Stimulated activated naive B cell treated with anti-CD40 and anti-IgM and Interleukin-4, amounts not matched to agents 10 μg/mL and 1 μg/mL and 100 μg/mL, for 72 hours (primary cell): ENCODE measurements around the gene ZNF384.
A peak's percentile ranks its signal among the peaks of the same experiment; 100 is the strongest.

Experiments
- ATAC-seq, 2 donors: fragments of 150-1000 bp; cut with Tn5 transposase; replicated peaks; 2 replicates each; pipeline ENCODE4 v1.10.0; 2021; ENCODE audit warnings: moderate library complexity in 1 of 2
- DNase-seq: peaks from one replicate; pipeline ENCODE4 v3.0.0; 2021
- H3K27ac Mint-ChIP-seq: one replicate; pipeline ENCODE4 v1.8.0; 2022; ENCODE audit warnings: mild to moderate bottlenecking, mixed read lengths
- H3K27me3 Mint-ChIP-seq, 2 donors: one replicate each; pipeline ENCODE4 v1.8.0; 2022; ENCODE audit warnings: mixed read lengths in 2 of 2
- H3K36me3 Mint-ChIP-seq, 2 donors: one replicate each; pipeline ENCODE4 v1.8.0; 2022; ENCODE audit warnings: mixed read lengths in 2 of 2, mild to moderate bottlenecking in 1 of 2
- H3K4me1 Mint-ChIP-seq, 2 donors: one replicate each; pipeline ENCODE4 v1.8.0; 2022; ENCODE audit warnings: mixed read lengths in 2 of 2, mild to moderate bottlenecking in 1 of 2
- H3K4me3 Mint-ChIP-seq, 2 donors: one replicate each; pipeline ENCODE4 v1.8.0; 2022; ENCODE audit warnings: mild to moderate bottlenecking in 2 of 2, mixed read lengths in 2 of 2, moderate library complexity in 1 of 2
- H3K9me3 Mint-ChIP-seq, 2 donors: one replicate each; pipeline ENCODE4 v1.8.0; 2022; ENCODE audit warnings: mixed read lengths in 2 of 2, mild to moderate bottlenecking in 1 of 2

The ZNF384 gene

GRCh38 chr12:6653987-6654386 is 35.2 kb downstream of the ZNF384 start:
- Mint-ChIP-seq H3K9me3 (no peaks in the 10 kb centered on the region), H3K36me3 (peaks cover 38 to 48% of the 10 kb centered on the region in 2 donors), H3K4me3 (no peak overlapping the region)

GRCh38 chr12:6653342-6653741 is 35.8 kb downstream of the ZNF384 start:
- Mint-ChIP-seq H3K4me3 (no peak overlapping the region), H3K27me3 (no peaks in the 10 kb centered on the region), H3K9me3 (no peaks in the 10 kb centered on the region)

More at GRCh38 chr12:6653987-6654386, 35.2 kb downstream of the ZNF384 start:
- peaks cover 11 to 17% of the 10 kb centered on the region in 2 donors for H3K4me1 Mint-ChIP-seq
- DNase-seq: no peak
- H3K27me3 Mint-ChIP-seq: no peaks in the 10 kb centered on the region
- H3K27ac Mint-ChIP-seq: no peak overlapping the region
- ATAC-seq: no peak

GRCh38 chr12:6652391-6652790 is 36.8 kb downstream of the ZNF384 start:
- peaks cover 38 to 42% of the 10 kb centered on the region in 2 donors for H3K36me3 Mint-ChIP-seq
- H3K27me3 Mint-ChIP-seq: no peaks in the 10 kb centered on the region
- H3K9me3 Mint-ChIP-seq: no peaks in the 10 kb centered on the region
- DNase-seq: no peak
- no peak for ATAC-seq
- H3K4me3 Mint-ChIP-seq: no peak overlapping the region
- peaks cover 5 to 16% of the 10 kb centered on the region in 2 donors for H3K4me1 Mint-ChIP-seq
- H3K27ac Mint-ChIP-seq: no peak overlapping the region

More at GRCh38 chr12:6653342-6653741, 35.8 kb downstream of the ZNF384 start:
- DNase-seq: no peak
- no peak for ATAC-seq
- Mint-ChIP-seq H3K4me1 (peaks cover 7 to 11% of the 10 kb centered on the region in 2 donors), H3K27ac (no peak overlapping the region), H3K36me3 (peaks cover 35 to 42% of the 10 kb centered on the region in 2 donors)

- no peak overlapping the region for H3K27ac Mint-ChIP-seq
- peaks cover 40 to 46% of the 10 kb centered on the region in 2 donors for H3K36me3 Mint-ChIP-seq
- no peaks in the 10 kb centered on the region for H3K9me3 Mint-ChIP-seq
- peaks cover 13 to 22% of the 10 kb centered on the region in 2 donors for H3K4me1 Mint-ChIP-seq
- no peak for DNase-seq
- H3K4me3 Mint-ChIP-seq: no peak overlapping the region
- ATAC-seq: no peak
- no peaks in the 10 kb centered on the region for H3K27me3 Mint-ChIP-seq
Observed at GRCh38 chr12:6650832-6651231, 38.3 kb downstream of the ZNF384 start.

GRCh38 chr12:6647083-6647604 is 42.0 kb downstream of the ZNF384 start, which contains the start of gene ACRBP:
Gene ACRBP (minus strand): TSS chr12:6647432. CDS start chr12:6647366, 66 bp downstream.
- peaks cover 29 to 36% of the 10 kb centered on the region in 2 donors for H3K36me3 Mint-ChIP-seq
- peak within 1 kb of the TSS; percentile 85 to 91 for H3K4me3 Mint-ChIP-seq
- ATAC-seq (peak; percentile 51 to 72), DNase-seq (peak; percentile 58)
- H3K27ac Mint-ChIP-seq: peak within 1 kb of the TSS; percentile 94
- peaks cover 32 to 43% of the 10 kb centered on the region in 2 donors for H3K4me1 Mint-ChIP-seq
- peaks cover 2 to 3% of the 10 kb centered on the region in 2 donors for H3K9me3 Mint-ChIP-seq
- no peaks in the 10 kb centered on the region for H3K27me3 Mint-ChIP-seq

- peaks cover 2 to 3% of the 10 kb centered on the region in 2 donors for H3K9me3 Mint-ChIP-seq
- peak overlapping the region; percentile 94 for H3K27ac Mint-ChIP-seq
- H3K4me1 Mint-ChIP-seq: peaks cover 32 to 43% of the 10 kb centered on the region in 2 donors
- H3K36me3 Mint-ChIP-seq: peaks cover 27 to 33% of the 10 kb centered on the region in 2 donors
- H3K27me3 Mint-ChIP-seq: no peaks in the 10 kb centered on the region
- DNase-seq (no peak), ATAC-seq (no peak)
- peak overlapping the region; percentile 85 to 91 for H3K4me3 Mint-ChIP-seq
Observed at GRCh38 chr12:6646276-6647082, 42.7 kb downstream of the ZNF384 start.

- peaks cover 17 to 23% of the 10 kb centered on the region in 2 donors for H3K36me3 Mint-ChIP-seq
- H3K27me3 Mint-ChIP-seq: no peaks in the 10 kb centered on the region
- H3K9me3 Mint-ChIP-seq: peaks cover 2 to 3% of the 10 kb centered on the region in 2 donors
- peaks cover 35 to 43% of the 10 kb centered on the region in 2 donors for H3K4me1 Mint-ChIP-seq
- H3K4me3 Mint-ChIP-seq: peak overlapping the region; percentile 79
- no peak for ATAC-seq
- DNase-seq: no peak
- peak overlapping the region; percentile 87 for H3K27ac Mint-ChIP-seq
Observed at GRCh38 chr12:6644903-6645302, 44.3 kb downstream of the ZNF384 start.

- H3K27ac Mint-ChIP-seq: peak overlapping the region; percentile 87
- peak overlapping the region; percentile 79 for H3K4me3 Mint-ChIP-seq
- H3K4me1 Mint-ChIP-seq: peaks cover 39 to 48% of the 10 kb centered on the region in 2 donors
- peaks cover 14 to 23% of the 10 kb centered on the region in 2 donors for H3K36me3 Mint-ChIP-seq
- H3K27me3 Mint-ChIP-seq: no peaks in the 10 kb centered on the region
- ATAC-seq: peak; percentile 83 to 84
- no peak for DNase-seq
- peaks cover 2 to 3% of the 10 kb centered on the region in 2 donors for H3K9me3 Mint-ChIP-seq
Observed at GRCh38 chr12:6644257-6644596, 44.9 kb downstream of the ZNF384 start.

GRCh38 chr12:6643569-6644256 is 45.5 kb downstream of the ZNF384 start:
- Mint-ChIP-seq H3K9me3 (peaks cover 2 to 3% of the 10 kb centered on the region in 2 donors), H3K4me3 (peak overlapping the region; percentile 79), H3K27me3 (no peaks in the 10 kb centered on the region), H3K27ac (peak overlapping the region; percentile 87), H3K36me3 (peaks cover 14 to 23% of the 10 kb centered on the region in 2 donors), H3K4me1 (peaks cover 44 to 53% of the 10 kb centered on the region in 2 donors)
- ATAC-seq (peak; percentile 65 to 70), DNase-seq (no peak)

GRCh38 chr12:6641131-6641530 is 48.0 kb downstream of the ZNF384 start:
- Mint-ChIP-seq H3K4me3 (no peak overlapping the region), H3K36me3 (peaks cover 4 to 7% of the 10 kb centered on the region in 2 donors), H3K27me3 (no peaks in the 10 kb centered on the region), H3K4me1 (peaks cover 52 to 55% of the 10 kb centered on the region in 2 donors), H3K9me3 (peaks cover 2 to 3% of the 10 kb centered on the region in 2 donors), H3K27ac (no peak overlapping the region)
- no peak for DNase-seq
- no peak for ATAC-seq

GRCh38 chr12:6640497-6640896 is 48.7 kb downstream of the ZNF384 start:
- Mint-ChIP-seq H3K4me3 (no peak overlapping the region), H3K9me3 (peaks cover 2 to 3% of the 10 kb centered on the region in 2 donors), H3K36me3 (peaks cover 5 to 7% of the 10 kb centered on the region in 2 donors), H3K27ac (peak overlapping the region; percentile 70), H3K4me1 (peaks cover 55 to 61% of the 10 kb centered on the region in 2 donors), H3K27me3 (no peaks in the 10 kb centered on the region)
- DNase-seq (no peak), ATAC-seq (no peak)

- ATAC-seq: no peak
- no peak for DNase-seq
- Mint-ChIP-seq H3K9me3 (peaks cover 2 to 3% of the 10 kb centered on the region in 2 donors), H3K4me3 (no peak overlapping the region), H3K36me3 (peaks cover 5 to 7% of the 10 kb centered on the region in 2 donors), H3K4me1 (peaks cover 52 to 61% of the 10 kb centered on the region in 2 donors), H3K27ac (peak overlapping the region; percentile 94), H3K27me3 (no peaks in the 10 kb centered on the region)
Observed at GRCh38 chr12:6639151-6639801, 49.9 kb downstream of the ZNF384 start.

GRCh38 chr12:6638305-6638704 is 50.9 kb downstream of the ZNF384 start:
- H3K27me3 Mint-ChIP-seq: no peaks in the 10 kb centered on the region
- peak overlapping the region; percentile 64 to 77 for H3K4me3 Mint-ChIP-seq
- peaks cover 46 to 58% of the 10 kb centered on the region in 2 donors for H3K4me1 Mint-ChIP-seq
- peak overlapping the region; percentile 94 for H3K27ac Mint-ChIP-seq
- H3K9me3 Mint-ChIP-seq: peaks cover 2 to 3% of the 10 kb centered on the region in 2 donors
- H3K36me3 Mint-ChIP-seq: peaks cover 8 to 10% of the 10 kb centered on the region in 2 donors
- peak; percentile 47 for DNase-seq
- peak; percentile 17 to 27 for ATAC-seq
